GM21367 (cell line): ENCODE results near the gene DPP6.

ENCODE experiments used
- ATAC-seq: cut with Tn5 transposase; IDR thresholded peaks from one replicate; pipeline ENCODE4 v1.9.1; 2021; ENCODE audit not compliant: unreplicated experiment

DPP6 gene

GRCh38 chr7:154390961-154391360, 338.8 kb downstream of the DPP6 start:
- no peak for ATAC-seq

DNA sequence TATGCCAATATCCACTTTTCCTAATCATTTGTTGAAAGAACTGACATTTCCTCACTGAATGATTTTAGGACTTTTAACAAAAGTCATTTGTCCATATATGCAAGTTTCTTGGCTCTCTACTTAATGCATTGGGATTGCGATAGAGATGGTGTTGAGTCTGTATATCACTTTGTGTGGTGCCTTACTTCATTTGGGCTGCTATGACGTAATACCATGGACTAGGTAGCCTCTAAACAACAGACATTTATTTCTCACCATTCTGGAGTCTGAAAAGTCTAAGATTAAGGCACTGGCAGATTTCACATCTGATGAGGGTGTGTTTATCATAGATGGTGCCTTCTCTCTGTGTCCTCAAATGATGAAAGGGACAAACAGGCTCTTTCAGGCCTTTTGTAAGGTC, 342.6 kb downstream of the DPP6 start:
- no peak for ATAC-seq

DNA sequence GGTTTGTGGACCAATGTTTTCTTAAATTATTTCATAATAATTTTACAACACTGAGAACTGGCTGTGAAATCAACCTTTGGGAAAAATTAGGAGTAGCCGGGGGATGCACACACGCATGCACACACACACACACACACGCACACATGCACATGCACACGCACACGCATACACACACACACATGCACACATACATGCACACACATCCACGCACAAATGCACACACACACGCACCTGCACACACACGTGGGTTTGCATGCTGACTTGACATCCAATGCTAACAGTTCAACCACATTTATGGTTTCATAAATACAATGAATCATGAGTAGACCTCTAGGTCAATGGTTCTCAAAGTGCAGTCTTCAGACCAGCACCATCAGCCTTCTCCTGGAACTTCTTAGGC, 354.1 kb downstream of the DPP6 start:
- ATAC-seq = no peak

- no peak for ATAC-seq
Measured at GRCh38 chr7:154409703-154410311, 357.6 kb downstream of the DPP6 start.

GRCh38 chr7:154412105-154412504, 359.9 kb downstream of the DPP6 start:
- ATAC-seq = no peak

GRCh38 chr7:154415709-154416399, 363.7 kb downstream of the DPP6 start:
- ATAC-seq = no peak

DNA sequence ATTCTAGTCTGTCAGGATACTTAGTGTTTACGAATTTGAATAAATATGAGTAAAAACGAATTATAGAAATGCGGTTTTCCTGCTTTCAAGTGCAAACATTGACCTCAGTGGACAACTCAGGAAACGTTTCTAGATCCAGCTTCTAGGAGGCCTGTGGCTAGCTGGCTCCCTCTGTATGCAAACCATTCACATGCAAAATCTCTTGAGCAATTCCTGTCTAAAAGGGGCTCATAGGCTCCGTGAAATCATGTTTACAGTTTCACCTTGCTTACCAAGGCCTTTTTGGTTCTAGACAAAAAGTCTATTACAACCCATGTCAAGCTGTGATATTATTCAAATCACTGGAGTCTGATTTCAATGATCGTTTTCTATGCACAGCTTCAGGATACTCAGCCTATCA, 364.5 kb downstream of the DPP6 start:
- ATAC-seq = no peak

DNA sequence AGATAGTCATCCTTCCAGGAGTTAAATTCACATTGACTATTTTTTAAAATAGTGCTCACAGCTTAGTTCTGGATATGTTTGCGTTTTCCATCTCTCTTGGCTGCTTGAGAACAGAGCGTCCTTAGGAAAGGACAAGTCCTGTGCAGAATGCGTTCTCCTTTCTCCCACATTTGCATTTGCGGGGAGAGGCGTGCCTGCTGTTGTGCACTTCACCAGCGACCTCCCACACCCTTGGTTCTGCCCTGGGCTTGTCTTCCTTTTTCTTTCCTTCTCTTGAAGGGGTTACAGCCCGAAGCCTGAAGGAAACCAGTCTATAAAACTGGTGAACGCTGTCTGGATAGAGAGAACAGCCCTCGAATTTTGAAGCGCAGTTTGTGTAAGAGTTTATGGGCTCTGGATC, 367.1 kb downstream of the DPP6 start:
- no peak for ATAC-seq

GRCh38 chr7:154423231-154423630, 371.0 kb downstream of the DPP6 start:
- ATAC-seq = no peak

- ATAC-seq = no peak
Measured at GRCh38 chr7:154424350-154424749, 372.2 kb downstream of the DPP6 start.

DNA sequence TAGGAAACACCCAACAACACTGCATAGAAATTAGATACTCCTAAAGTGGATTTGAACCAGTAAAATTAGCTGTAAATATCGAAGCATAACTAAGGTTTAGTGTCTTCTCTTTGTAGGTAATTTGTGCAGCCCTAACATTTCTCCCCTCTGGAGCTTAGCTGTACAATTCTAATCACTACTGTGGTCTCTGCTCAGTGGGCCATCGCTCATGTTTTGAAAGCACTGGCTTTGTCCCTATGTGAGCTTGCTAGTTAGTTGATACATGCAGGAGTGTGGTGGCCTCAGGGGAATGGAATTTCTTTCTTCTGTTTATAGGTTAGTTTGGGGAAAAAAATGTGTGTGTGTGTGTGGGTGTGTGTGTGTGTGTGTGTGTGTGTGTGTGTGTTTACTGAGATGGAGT, 373.1 kb downstream of the DPP6 start:
- ATAC-seq = no peak

DNA sequence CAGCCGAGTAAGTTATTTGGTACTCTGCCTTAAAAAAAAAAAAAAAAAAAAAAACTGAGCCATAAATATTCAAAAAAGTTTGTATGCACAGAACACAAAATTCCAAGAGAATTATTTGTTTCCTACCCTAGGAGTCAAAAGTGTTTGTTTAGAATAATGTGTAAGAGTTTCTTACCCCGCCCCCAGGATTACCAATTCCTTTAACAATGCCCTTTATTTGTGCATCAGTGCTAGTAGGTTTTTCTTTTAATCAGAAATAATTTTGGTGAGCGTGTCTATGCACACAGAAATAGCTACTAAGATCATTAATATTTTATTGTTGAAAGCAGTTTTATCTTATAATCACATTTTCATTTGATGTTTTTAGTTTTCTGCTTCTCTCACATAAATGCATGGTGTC, 374.6 kb downstream of the DPP6 start:
- ATAC-seq = no peak

DNA sequence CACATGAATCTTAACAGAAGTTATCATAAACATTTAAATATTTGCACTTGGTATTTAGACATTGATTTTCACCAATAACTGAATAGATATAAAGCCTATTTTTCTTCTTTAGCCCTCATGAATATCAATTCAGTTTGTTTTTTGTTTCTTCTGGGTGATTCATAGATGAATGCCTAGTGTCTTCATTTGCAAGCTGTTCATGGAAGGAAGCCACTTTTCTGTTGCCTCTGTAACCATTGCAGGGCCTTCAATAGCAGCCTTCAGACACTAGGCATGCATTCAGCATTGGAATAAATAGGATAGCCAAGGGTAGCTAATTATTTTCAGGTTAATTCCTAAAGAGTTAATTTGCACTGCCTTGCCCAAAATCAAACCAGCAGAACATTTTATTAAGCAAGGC, 375.3 kb downstream of the DPP6 start:
- no peak for ATAC-seq

GRCh38 chr7:154429666-154430404, 377.6 kb downstream of the DPP6 start:
- ATAC-seq = no peak

DNA sequence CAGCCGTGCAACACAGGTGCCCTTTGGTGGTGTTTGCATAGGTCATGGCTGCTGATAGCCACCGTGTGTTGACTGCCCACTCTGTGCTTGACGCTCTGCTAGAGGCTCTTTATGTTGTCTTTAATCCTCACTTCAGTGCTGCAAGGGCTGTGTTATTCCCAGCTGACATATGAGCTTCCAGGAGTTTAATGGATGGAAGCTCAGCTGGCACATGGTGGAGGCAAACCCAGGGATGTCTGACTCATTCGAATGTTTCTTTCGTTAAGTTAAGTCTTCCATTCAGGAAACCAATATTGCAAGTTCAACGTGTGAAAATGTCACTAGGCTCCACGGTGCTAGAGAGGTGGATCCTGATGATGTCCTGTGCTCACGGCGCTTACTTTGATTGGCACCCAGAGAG, 378.4 kb downstream of the DPP6 start:
- no peak for ATAC-seq

- no peak for ATAC-seq
Measured at GRCh38 chr7:154431045-154431444, 378.8 kb downstream of the DPP6 start.

DNA sequence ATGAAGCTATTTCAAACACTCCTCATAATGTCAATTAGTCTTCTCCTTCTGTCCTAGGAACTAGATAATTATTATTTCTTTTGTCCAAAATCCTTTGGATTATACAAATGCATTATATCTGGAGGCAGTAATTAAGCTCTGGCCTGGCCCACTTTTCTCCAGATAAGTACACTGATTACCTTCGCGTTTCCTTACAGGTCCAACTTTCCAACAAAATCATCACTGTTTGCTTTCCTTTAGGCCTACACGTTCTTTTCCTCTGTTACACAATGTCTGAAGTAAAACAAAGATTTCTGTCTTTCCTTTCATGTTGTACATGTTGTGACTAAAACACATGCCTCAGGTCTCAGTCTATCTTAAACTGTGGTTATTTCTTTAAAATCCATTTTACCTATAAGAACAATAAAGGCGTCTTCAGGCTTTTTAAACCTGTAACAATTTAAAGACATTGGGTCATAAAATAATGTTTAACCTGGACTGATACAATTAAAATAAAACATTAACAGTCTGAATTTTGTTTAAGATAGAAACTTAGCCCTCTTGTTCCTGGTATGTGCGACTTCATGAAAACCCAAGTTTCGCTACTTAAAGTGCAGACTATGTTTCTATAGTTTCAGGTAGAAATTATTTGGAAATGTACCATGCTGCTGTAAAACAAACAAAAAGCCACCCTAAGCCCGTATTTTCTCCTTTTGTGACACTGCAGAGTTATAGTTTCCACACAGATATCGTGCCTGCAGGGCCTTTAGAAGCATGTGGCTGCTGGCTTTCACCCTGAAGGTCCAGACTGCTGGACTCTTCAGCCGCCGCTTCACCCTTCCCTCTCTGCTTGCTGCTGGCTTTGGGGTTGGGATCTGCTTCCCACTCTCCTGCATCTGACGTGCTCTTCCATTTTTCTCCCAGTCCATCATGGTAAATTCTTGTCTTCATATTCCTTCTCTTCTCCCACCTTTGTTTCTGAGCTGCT, 381.7 kb downstream of the DPP6 start:
- no peak for ATAC-seq

GRCh38 chr7:154436560-154436959, 384.4 kb downstream of the DPP6 start:
- ATAC-seq = no peak

- no peak for ATAC-seq
Measured at GRCh38 chr7:154437234-154437633, 385.0 kb downstream of the DPP6 start.

GRCh38 chr7:154438571-154439367, 386.6 kb downstream of the DPP6 start:
- ATAC-seq = no peak
